ENCODE results near the gene HTR4. TPM values are rescaled to one million over a fixed set of nuclear protein-coding genes. Genes with fewer than 3 reads are reported as not detected.

Gene HTR4
- total and polyA plus RNA-seq, 9 donors, result 0.07 to 0.32 (median 0.11) TPM; not detected in 4

GRCh38 chr5:148653291-148653835 is 964 bp downstream of the HTR4 start:
- intact Hi-C loops (cut with DNase I), result no loop called here
- Histone ChIP-seq H3K36me3 (no peaks in the 10 kb centered on the region), H3K27me3 (no peaks in the 10 kb centered on the region), H3K4me1 (ENCODE audit: insufficient read depth) (no peaks in the 10 kb centered on the region), H3K27ac (no peak overlapping the region), H3K9me3 (no peaks in the 10 kb centered on the region), H3K4me3 (no peak overlapping the region)
- no peak for TF ChIP-seq POLR2A (IDR thresholded peaks at IDR 0.05)
- TF ChIP-seq CTCF (IDR thresholded peaks at IDR 0.05), result no peak
- TF ChIP-seq EP300 (IDR thresholded peaks at IDR 0.05), result no peak
- 72 to 85% (median 82%) methylated on average over 11 of the region's 11 CpGs for WGBS, 3 donors
- DNase-seq, result no peak

GRCh38 chr5:148651528-148651927 is 2.8 kb downstream of the HTR4 start:
- Histone ChIP-seq H3K9me3 (no peaks in the 10 kb centered on the region), H3K27ac (no peak overlapping the region), H3K4me3 (no peak overlapping the region), H3K36me3 (no peaks in the 10 kb centered on the region), H3K4me1 (ENCODE audit: insufficient read depth) (no peaks in the 10 kb centered on the region), H3K27me3 (no peaks in the 10 kb centered on the region)
- intact Hi-C loops (cut with DNase I), result no loop called here
- 53 to 77% (median 75%) methylated on average over 1 of the region's 1 CpG for WGBS, 3 donors
- TF ChIP-seq POLR2A (IDR thresholded peaks at IDR 0.05) (no peak), CTCF (IDR thresholded peaks at IDR 0.05) (no peak), EP300 (IDR thresholded peaks at IDR 0.05) (no peak)
- DNase-seq, result no peak

GRCh38 chr5:148645527-148645926 is 8.8 kb downstream of the HTR4 start:
- H3K36me3 ChIP-seq, result no peaks in the 10 kb centered on the region
- intact Hi-C loops (cut with DNase I), result no loop called here
- H3K4me3 ChIP-seq, result no peak overlapping the region
- no peaks in the 10 kb centered on the region for H3K4me1 ChIP-seq (ENCODE audit: insufficient read depth)
- H3K9me3 ChIP-seq, result no peaks in the 10 kb centered on the region
- no peak overlapping the region for H3K27ac ChIP-seq
- no peak for TF ChIP-seq CTCF (IDR thresholded peaks at IDR 0.05)
- TF ChIP-seq EP300 (IDR thresholded peaks at IDR 0.05), result no peak
- TF ChIP-seq POLR2A (IDR thresholded peaks at IDR 0.05), result no peak
- H3K27me3 ChIP-seq, result no peaks in the 10 kb centered on the region
- no peak for DNase-seq

GRCh38 chr5:148641735-148642134 is 12.6 kb downstream of the HTR4 start:
- no peak overlapping the region for H3K27ac ChIP-seq
- H3K4me3 ChIP-seq, result no peak overlapping the region
- 58 to 73% (median 63%) methylated on average over 4 of the region's 4 CpGs for WGBS, 3 donors
- no peaks in the 10 kb centered on the region for H3K36me3 ChIP-seq
- H3K4me1 ChIP-seq (ENCODE audit: insufficient read depth), result no peaks in the 10 kb centered on the region
- no peaks in the 10 kb centered on the region for H3K9me3 ChIP-seq
- H3K27me3 ChIP-seq, result no peaks in the 10 kb centered on the region
- DNase-seq, result no peak
- intact Hi-C loops (cut with DNase I), result no loop called here
- no peak for TF ChIP-seq EP300 (IDR thresholded peaks at IDR 0.05)
- TF ChIP-seq POLR2A (IDR thresholded peaks at IDR 0.05), result no peak

GRCh38 chr5:148640471-148640870 is 13.9 kb downstream of the HTR4 start:
- intact Hi-C loops (cut with DNase I), result no loop called here
- Histone ChIP-seq H3K27me3 (no peaks in the 10 kb centered on the region), H3K36me3 (no peaks in the 10 kb centered on the region), H3K9me3 (no peaks in the 10 kb centered on the region), H3K27ac (no peak overlapping the region), H3K4me1 (ENCODE audit: insufficient read depth) (no peaks in the 10 kb centered on the region), H3K4me3 (no peak overlapping the region)
- no peak for DNase-seq
- TF ChIP-seq EP300 (IDR thresholded peaks at IDR 0.05) (no peak), POLR2A (IDR thresholded peaks at IDR 0.05) (no peak), CTCF (IDR thresholded peaks at IDR 0.05) (no peak)
